GDM1 (cell line): ENCODE results near the gene ANKRD34A.

ENCODE experiments used
- DNase-seq: peaks from one replicate; lab custom pipeline; 2025; lab: John Stamatoyannopoulos, UW

The ANKRD34A gene

GRCh38 chr1:145964328-145965118 is at the start of gene ANKRD34A, which contains the start of gene POLR3GL:
Gene ANKRD34A (minus strand): TSS chr1:145964575. CDS start chr1:145961759, 2,816 bp downstream.
Gene POLR3GL (plus strand): TSS chr1:145964690. CDS start chr1:145974866, 10,176 bp downstream.
- DNase-seq = peak; percentile 84

GRCh38 chr1:146013559-146013922 is 49.2 kb upstream of the ANKRD34A start:
- no peak for DNase-seq

- DNase-seq = peak; percentile 21
Observed at GRCh38 chr1:146012703-146013558, 48.6 kb upstream of the ANKRD34A start.

- DNase-seq = no peak
Observed at GRCh38 chr1:146010126-146010738, 45.9 kb upstream of the ANKRD34A start.

- DNase-seq = no peak
Observed at GRCh38 chr1:146007489-146008133, 43.2 kb upstream of the ANKRD34A start.

GRCh38 chr1:146001709-146002108 is 37.3 kb upstream of the ANKRD34A start:
- DNase-seq = no peak

- no peak for DNase-seq
Observed at GRCh38 chr1:145999321-146000024, 35.1 kb upstream of the ANKRD34A start.

- no peak for DNase-seq
Observed at GRCh38 chr1:145997718-145998023, 33.3 kb upstream of the ANKRD34A start.

- DNase-seq = no peak
Observed at GRCh38 chr1:145997016-145997717, 32.8 kb upstream of the ANKRD34A start.

GRCh38 chr1:145996433-145997015 is 32.1 kb upstream of the ANKRD34A start, which contains the start of gene TXNIP:
Gene TXNIP (minus strand): TSS chr1:145996579. CDS start chr1:145996266, 313 bp downstream.
- DNase-seq = peak; percentile 98

GRCh38 chr1:145995964-145996432 is 31.6 kb upstream of the ANKRD34A start:
- no peak for DNase-seq

GRCh38 chr1:145995148-145995881 is 30.9 kb upstream of the ANKRD34A start:
- DNase-seq = no peak

GRCh38 chr1:145994391-145995120 is 30.2 kb upstream of the ANKRD34A start:
- DNase-seq = no peak

GRCh38 chr1:145993618-145994390 is 29.4 kb upstream of the ANKRD34A start:
- DNase-seq = no peak

GRCh38 chr1:145992958-145993617 is 28.7 kb upstream of the ANKRD34A start:
- DNase-seq = no peak

GRCh38 chr1:145992502-145992936 is 28.1 kb upstream of the ANKRD34A start:
- DNase-seq = no peak

GRCh38 chr1:145991735-145992412 is 27.5 kb upstream of the ANKRD34A start:
- no peak for DNase-seq
